Thoracic aorta endothelial cell (primary cell): Measurements from ENCODE around the gene DLX3. TPM values are rescaled to one million over a fixed set of nuclear protein-coding genes. Genes with fewer than 3 reads are reported as not detected.

Experiments
- small RNA-seq: library from RNA; depleted of rRNA; stranded (forward); fragments of <200 nt; gene quantifications from one replicate; pipeline ENCODE3, GENCODE V24; 2012
- total RNA-seq: library from RNA; depleted of rRNA; stranded (reverse); fragments of >200 nt; gene quantifications from 2 replicates; pipeline ENCODE4 v1.2.3, GENCODE V29; 2012

Gene DLX3
- not detected in 2 replicates for total RNA-seq

GRCh38 chr17:49995055-49995738, at the start of gene DLX3:
Gene DLX3 (minus strand): TSS chr17:49995224. CDS start chr17:49994998, 226 bp downstream.

DNA sequence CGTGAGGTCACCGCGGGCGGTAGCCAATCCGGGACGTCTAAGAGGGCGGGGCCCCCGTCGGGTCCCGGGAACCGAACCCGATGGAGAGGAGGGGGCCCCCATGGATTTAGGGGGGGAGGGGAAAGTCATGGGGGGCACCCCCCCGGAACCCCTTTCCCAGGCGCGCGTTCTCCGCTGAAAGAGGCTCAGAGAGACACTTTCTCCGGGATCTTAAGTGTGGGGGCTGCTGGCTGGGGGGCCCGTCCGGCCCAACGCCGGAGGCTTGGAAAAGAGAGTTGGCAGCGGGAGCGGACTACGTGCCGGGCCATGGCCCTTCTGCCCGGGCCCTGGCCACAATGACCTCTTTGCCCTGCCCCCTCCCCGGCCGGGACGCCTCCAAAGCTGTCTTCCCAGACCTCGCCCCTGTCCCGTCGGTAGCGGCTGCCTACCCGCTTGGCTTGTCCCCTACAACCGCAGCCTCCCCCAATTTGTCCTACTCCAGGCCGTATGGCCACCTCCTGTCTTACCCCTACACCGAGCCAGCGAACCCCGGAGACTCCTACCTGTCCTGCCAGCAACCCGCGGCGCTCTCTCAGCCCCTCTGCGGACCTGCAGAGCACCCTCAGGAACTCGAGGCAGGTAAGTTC, 25.8 kb downstream of the DLX3 start, which contains the start of gene DLX4:
Gene DLX4, plus strand, starts transcription at position 57 of the 626 bp plus-strand sequence. Its CDS starts 279 bp downstream, at position 336.

Small RNA genes lying within 50 kb of the gene (small RNA-seq; reads per million reads assigned to genes)
- gene RNU6-1313P = not detected

Other genes starting within 250 kb of the DLX3 start
- 5.9 and 7.8 TPM in 2 replicates for gene FAM117A, start 231.1 kb downstream of the DLX3 start, total RNA-seq
- gene KAT7, start 206.5 kb downstream of the DLX3 start, total RNA-seq = 69.7 and 70.4 TPM in 2 replicates
- gene TAC4, start 147.2 kb downstream of the DLX3 start, total RNA-seq = not detected in 2 replicates
- not detected in 2 replicates for gene DLX4, start 26.0 kb downstream of the DLX3 start, total RNA-seq
- 58.6 and 77.8 TPM in 2 replicates for gene ITGA3, start 60.9 kb upstream of the DLX3 start, total RNA-seq
- gene PDK2, start 100.1 kb upstream of the DLX3 start, total RNA-seq = 12.3 and 13.4 TPM in 2 replicates
- gene SAMD14, start 134.9 kb upstream of the DLX3 start, total RNA-seq = 3.1 and 3.7 TPM in 2 replicates
- gene PPP1R9B, start 155.5 kb upstream of the DLX3 start, total RNA-seq = 35.8 and 45.4 TPM in 2 replicates
- gene SGCA, start 170.8 kb upstream of the DLX3 start, total RNA-seq = not detected in 2 replicates
- gene COL1A1, start 206.4 kb upstream of the DLX3 start, total RNA-seq = 0.66 and 1.3 TPM in 2 replicates